Measurements from ENCODE around the gene EVA1C. TPM values are rescaled to one million over a fixed set of nuclear protein-coding genes. Genes with fewer than 3 reads are reported as not detected.
"Not testable (repeated sequence)": the region's sequence is repeated elsewhere in the genome, so short reads cannot be mapped to it uniquely, and the experiment has no call there.

EVA1C gene
- total RNA-seq, 1 experiment from 2014 or later = not detected

DNA sequence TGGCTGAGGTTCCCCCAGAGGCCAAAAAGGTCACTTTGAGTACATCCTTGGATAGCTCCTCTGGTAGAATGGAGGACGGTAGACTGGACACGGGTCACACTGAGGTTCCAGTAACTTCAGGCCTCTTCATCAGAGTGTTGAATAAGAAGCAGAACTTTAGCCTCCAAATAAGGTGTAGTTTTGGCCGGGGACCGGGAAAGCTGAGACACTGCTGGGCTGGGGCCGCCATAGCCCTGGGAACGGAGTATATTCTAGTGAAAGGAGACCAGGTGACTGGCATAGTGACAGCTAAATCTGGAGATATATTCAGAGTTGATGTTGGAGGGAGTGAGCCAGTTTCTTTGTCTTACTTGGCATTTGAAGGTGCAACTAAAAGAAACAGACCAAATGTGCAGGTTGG lies 84.1 kb downstream of the EVA1C start:
- Histone ChIP-seq H2AFZ (ENCODE audit: low read length) (no peak overlapping the region), H3K9me2 (replicated peaks; ENCODE audit: insufficient read depth, low read length) (no peaks in the 10 kb centered on the region), H3K79me2 (ENCODE audit: low read length) (no peaks in the 10 kb centered on the region), H3K4me2 (ENCODE audit: low read depth, low read length, poor library complexity, severe bottlenecking) (no peak overlapping the region), H3K27me3 (ENCODE audit: low read length) (no peaks in the 10 kb centered on the region), H3K4me1 (ENCODE audit: low read length) (no peaks in the 10 kb centered on the region), H3K9ac (ENCODE audit: low read length) (no peak overlapping the region), H3K27ac (ENCODE audit: low read length) (no peak overlapping the region), H3K36me3 (ENCODE audit: insufficient read depth, low read length) (no peaks in the 10 kb centered on the region), H3K9me3 (ENCODE audit: low read length) (no peaks in the 10 kb centered on the region), H3K4me3 (ENCODE audit: low read length) (no peak overlapping the region), H4K20me1 (ENCODE audit: insufficient read depth, low read depth, low read length) (no peaks in the 10 kb centered on the region)
- DNase-seq = no peak

DNA sequence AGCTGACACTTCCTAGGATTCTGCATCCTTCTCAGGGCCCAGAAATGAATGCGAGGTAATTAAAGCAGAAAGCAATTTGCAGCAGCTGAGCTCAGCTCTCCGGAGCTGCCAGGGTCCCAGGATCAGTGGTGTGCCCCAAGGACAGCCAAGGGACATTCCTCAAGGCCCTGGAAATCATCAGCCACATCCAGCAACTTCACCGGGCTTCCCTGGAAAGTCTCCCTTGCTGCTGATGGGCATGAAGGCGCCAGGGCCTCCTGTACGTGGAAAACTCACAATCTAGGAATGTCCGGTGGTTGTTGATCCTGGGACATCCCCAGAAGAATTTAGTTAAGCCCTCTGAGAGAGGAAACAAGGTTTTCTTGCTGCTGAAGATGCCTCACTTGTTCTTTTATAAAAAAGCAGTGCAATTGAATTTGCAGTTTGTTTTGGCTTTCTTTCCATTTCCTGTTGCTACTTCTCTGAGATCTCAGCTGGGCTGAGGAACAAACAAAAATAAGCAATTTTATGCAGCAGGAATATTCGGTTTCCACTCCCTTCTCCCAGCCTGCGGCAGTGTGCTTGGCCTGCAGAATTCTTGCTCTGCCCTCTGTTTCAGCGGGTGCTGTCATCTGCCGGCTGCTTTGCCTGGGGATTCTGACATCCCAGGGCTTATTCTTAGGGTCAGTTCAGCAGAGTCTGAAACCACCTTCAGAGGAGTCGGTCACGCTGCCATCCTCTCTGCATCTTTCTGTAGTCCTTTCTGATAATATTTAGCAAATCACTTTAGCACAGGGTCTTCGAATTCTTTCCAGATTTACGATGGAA lies 86.9 kb downstream of the EVA1C start:
- no peaks in the 10 kb centered on the region for H3K4me1 ChIP-seq (ENCODE audit: low read length)
- H3K4me2 ChIP-seq (ENCODE audit: low read depth, low read length, poor library complexity, severe bottlenecking) = no peak overlapping the region
- DNase-seq = no peak
- no peak overlapping the region for H3K27ac ChIP-seq (ENCODE audit: low read length)
- H3K9me2 ChIP-seq (replicated peaks; ENCODE audit: insufficient read depth, low read length) = no peaks in the 10 kb centered on the region
- H3K27me3 ChIP-seq (ENCODE audit: low read length) = no peaks in the 10 kb centered on the region
- H4K20me1 ChIP-seq (ENCODE audit: insufficient read depth, low read depth, low read length) = no peaks in the 10 kb centered on the region
- H3K36me3 ChIP-seq (ENCODE audit: insufficient read depth, low read length) = no peaks in the 10 kb centered on the region
- no peak overlapping the region for H2AFZ ChIP-seq (ENCODE audit: low read length)
- H3K9ac ChIP-seq (ENCODE audit: low read length) = no peak overlapping the region
- H3K9me3 ChIP-seq (ENCODE audit: low read length) = no peaks in the 10 kb centered on the region
- H3K4me3 ChIP-seq (ENCODE audit: low read length) = no peak overlapping the region
- no peaks in the 10 kb centered on the region for H3K79me2 ChIP-seq (ENCODE audit: low read length)

DNA sequence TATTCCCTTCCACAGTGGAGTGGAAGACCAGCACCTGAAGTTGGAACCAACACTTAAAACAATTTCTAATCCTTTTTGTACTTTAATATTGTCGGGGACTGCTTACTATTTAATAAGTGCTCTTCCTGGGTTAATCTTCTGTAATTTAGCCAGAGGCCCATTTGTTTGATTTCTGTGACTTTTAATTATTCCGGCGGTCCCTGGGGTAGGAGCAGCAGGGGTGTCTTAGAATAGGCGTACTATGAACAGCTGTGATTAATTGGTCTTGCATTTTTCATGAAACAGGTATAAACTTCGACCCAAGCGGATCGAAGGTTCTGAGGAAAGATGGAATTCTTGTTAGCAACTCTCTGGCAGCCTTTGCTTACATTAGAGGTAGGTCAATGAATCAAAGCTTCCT lies 91.1 kb downstream of the EVA1C start:
- not testable (repeated sequence) for H3K9me3 ChIP-seq (ENCODE audit: low read length); H4K20me1 ChIP-seq (ENCODE audit: insufficient read depth, low read depth, low read length); H3K4me1 ChIP-seq (ENCODE audit: low read length); H3K9ac ChIP-seq (ENCODE audit: low read length); H3K9me2 ChIP-seq (replicated peaks; ENCODE audit: insufficient read depth, low read length); H3K4me2 ChIP-seq (ENCODE audit: low read depth, low read length, poor library complexity, severe bottlenecking); H2AFZ ChIP-seq (ENCODE audit: low read length); H3K36me3 ChIP-seq (ENCODE audit: insufficient read depth, low read length); H3K79me2 ChIP-seq (ENCODE audit: low read length); H3K27ac ChIP-seq (ENCODE audit: low read length); H3K27me3 ChIP-seq (ENCODE audit: low read length); H3K4me3 ChIP-seq (ENCODE audit: low read length); DNase-seq

DNA sequence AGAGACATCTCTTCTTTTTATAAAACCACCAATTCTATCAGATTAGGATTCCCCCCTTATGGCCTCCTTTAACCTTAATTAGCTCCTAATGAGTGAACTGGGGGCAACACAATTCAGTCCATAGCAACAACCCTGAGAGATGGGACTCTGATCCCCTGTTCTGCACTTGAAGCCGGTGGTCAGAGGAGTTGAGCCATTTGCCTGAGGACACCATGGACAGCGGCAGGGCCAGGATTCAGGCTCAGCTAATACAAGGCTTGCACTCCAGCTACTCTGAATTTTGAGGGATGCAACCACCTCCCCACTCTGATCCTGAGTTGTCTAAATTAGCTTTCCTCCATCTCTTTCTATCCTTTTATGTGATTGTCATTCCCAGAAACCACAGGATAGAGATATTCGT lies 93.3 kb downstream of the EVA1C start:
- H3K9me3 ChIP-seq (ENCODE audit: low read length); H3K4me3 ChIP-seq (ENCODE audit: low read length); H4K20me1 ChIP-seq (ENCODE audit: insufficient read depth, low read depth, low read length); H2AFZ ChIP-seq (ENCODE audit: low read length); H3K9me2 ChIP-seq (replicated peaks; ENCODE audit: insufficient read depth, low read length); DNase-seq; H3K27me3 ChIP-seq (ENCODE audit: low read length); H3K36me3 ChIP-seq (ENCODE audit: insufficient read depth, low read length); H3K27ac ChIP-seq (ENCODE audit: low read length); H3K4me2 ChIP-seq (ENCODE audit: low read depth, low read length, poor library complexity, severe bottlenecking); H3K9ac ChIP-seq (ENCODE audit: low read length); H3K79me2 ChIP-seq (ENCODE audit: low read length); H3K4me1 ChIP-seq (ENCODE audit: low read length): not testable (repeated sequence)

DNA sequence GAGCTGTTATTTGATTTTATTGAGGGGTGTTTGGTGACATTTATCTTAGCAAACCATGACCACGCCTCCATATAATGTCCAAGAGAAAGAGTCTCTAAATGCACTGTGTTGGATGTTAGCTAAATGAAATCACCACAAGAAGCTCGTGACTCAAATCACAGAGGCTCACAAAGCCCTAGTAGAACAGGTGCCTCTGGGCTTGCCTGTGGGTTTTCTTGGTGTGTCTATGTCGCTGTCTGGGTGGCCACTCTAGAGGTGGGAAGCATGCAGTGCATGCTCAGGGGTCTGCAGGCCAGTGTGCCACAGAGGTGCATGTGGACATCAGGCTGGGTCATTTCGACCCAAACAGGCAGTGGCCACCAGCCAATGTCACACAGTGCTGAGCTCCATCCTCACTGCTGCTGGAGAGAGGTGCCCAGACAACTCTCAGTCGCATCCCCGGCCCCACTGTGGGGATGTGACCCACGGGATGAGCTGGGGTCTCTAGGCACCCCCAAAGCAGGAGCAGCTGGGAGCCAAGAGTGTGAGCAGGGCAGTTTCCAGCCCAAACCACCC lies 94.0 kb downstream of the EVA1C start:
- not testable (repeated sequence) for DNase-seq; H3K27ac ChIP-seq (ENCODE audit: low read length); H3K36me3 ChIP-seq (ENCODE audit: insufficient read depth, low read length); H3K9ac ChIP-seq (ENCODE audit: low read length); H4K20me1 ChIP-seq (ENCODE audit: insufficient read depth, low read depth, low read length); H3K9me3 ChIP-seq (ENCODE audit: low read length); H3K27me3 ChIP-seq (ENCODE audit: low read length); H3K9me2 ChIP-seq (replicated peaks; ENCODE audit: insufficient read depth, low read length); H3K4me2 ChIP-seq (ENCODE audit: low read depth, low read length, poor library complexity, severe bottlenecking); H3K79me2 ChIP-seq (ENCODE audit: low read length); H2AFZ ChIP-seq (ENCODE audit: low read length); H3K4me3 ChIP-seq (ENCODE audit: low read length); H3K4me1 ChIP-seq (ENCODE audit: low read length)

DNA sequence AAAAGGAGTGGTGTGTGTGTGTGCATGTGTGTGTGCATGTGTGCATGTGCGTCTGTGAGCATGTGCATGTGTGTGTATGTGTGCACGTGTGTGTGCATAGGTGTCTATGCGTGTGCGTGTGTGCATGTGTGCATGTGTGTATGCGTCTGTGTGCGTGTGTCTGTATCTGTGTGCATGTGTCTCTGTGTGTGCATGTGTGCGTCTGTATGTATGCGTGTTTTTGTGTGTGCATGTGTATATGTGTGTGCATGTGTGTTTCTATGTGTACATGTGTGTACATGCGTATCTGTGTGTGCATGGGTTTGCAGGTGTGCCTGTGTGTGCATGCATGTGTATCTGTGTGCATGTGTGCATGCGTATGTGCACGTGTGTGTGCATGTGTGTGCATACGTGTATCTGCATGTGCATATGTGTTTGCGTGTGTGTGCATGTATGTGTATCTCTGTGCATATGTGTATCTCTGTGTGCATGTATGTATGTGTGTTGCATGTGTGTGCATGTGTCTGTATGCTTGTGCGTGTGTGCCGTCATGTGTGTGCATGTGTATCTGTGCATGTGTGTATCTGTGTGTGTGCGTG lies 94.9 kb downstream of the EVA1C start:
- no peak for DNase-seq
- H3K9me2 ChIP-seq (replicated peaks; ENCODE audit: insufficient read depth, low read length) = no peaks in the 10 kb centered on the region
- H4K20me1 ChIP-seq (ENCODE audit: insufficient read depth, low read depth, low read length) = no peaks in the 10 kb centered on the region
- H3K27me3 ChIP-seq (ENCODE audit: low read length) = no peaks in the 10 kb centered on the region
- H3K27ac ChIP-seq (ENCODE audit: low read length) = no peak overlapping the region
- H3K4me1 ChIP-seq (ENCODE audit: low read length) = no peaks in the 10 kb centered on the region
- no peak overlapping the region for H3K4me2 ChIP-seq (ENCODE audit: low read depth, low read length, poor library complexity, severe bottlenecking)
- no peaks in the 10 kb centered on the region for H3K36me3 ChIP-seq (ENCODE audit: insufficient read depth, low read length)
- H3K9ac ChIP-seq (ENCODE audit: low read length) = no peak overlapping the region
- H3K79me2 ChIP-seq (ENCODE audit: low read length) = no peaks in the 10 kb centered on the region
- no peak overlapping the region for H2AFZ ChIP-seq (ENCODE audit: low read length)
- no peaks in the 10 kb centered on the region for H3K9me3 ChIP-seq (ENCODE audit: low read length)
- H3K4me3 ChIP-seq (ENCODE audit: low read length) = no peak overlapping the region

DNA sequence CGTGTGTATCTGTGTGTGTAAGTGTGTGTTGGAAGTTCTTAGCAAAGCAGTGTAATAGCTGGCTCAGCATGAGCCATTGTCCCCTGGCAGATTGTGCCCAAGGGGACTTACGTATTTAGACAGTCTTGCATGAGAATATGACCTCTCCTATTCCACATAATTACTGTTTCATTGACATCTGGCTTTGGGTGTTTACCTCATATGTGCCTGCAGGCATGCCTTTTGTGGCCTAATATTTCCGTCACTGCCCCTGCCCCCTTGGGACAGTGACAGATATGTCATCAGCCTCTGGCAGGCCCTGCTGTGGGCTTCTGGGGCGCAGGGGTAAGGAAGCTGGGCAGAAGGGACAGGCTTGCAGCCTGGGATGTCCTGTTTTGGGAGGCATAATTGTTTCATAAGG lies 95.5 kb downstream of the EVA1C start:
- H3K4me3 ChIP-seq (ENCODE audit: low read length); H3K27me3 ChIP-seq (ENCODE audit: low read length); H4K20me1 ChIP-seq (ENCODE audit: insufficient read depth, low read depth, low read length); H3K4me1 ChIP-seq (ENCODE audit: low read length); H3K4me2 ChIP-seq (ENCODE audit: low read depth, low read length, poor library complexity, severe bottlenecking); H3K79me2 ChIP-seq (ENCODE audit: low read length); H3K27ac ChIP-seq (ENCODE audit: low read length); H3K9me3 ChIP-seq (ENCODE audit: low read length); H3K9me2 ChIP-seq (replicated peaks; ENCODE audit: insufficient read depth, low read length); H2AFZ ChIP-seq (ENCODE audit: low read length); H3K9ac ChIP-seq (ENCODE audit: low read length); H3K36me3 ChIP-seq (ENCODE audit: insufficient read depth, low read length); DNase-seq: not testable (repeated sequence)

DNA sequence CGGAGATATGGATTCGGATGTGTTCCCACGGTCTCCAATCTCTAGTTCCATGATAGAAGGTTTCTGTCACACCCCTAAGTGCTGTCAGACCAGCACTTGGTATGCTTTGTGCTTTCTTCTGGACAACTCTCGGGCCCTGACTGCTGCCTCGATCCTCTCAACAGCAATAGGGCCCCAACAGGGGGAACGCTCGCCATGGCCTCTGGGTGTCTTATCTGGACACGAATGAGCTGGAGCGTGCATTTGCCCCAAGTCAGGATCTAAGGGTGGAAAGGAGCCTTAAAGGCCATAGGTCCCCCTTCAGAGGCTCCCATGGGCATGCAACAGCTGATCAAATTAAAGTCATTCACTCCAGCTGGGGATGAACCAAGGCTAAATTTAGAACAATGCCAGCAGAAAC lies 96.1 kb downstream of the EVA1C start:
- Histone ChIP-seq H3K79me2 (ENCODE audit: low read length) (no peaks in the 10 kb centered on the region), H3K27me3 (ENCODE audit: low read length) (no peaks in the 10 kb centered on the region), H3K9me3 (ENCODE audit: low read length) (no peaks in the 10 kb centered on the region), H3K4me3 (ENCODE audit: low read length) (no peak overlapping the region), H3K9ac (ENCODE audit: low read length) (no peak overlapping the region), H4K20me1 (ENCODE audit: insufficient read depth, low read depth, low read length) (no peaks in the 10 kb centered on the region), H3K36me3 (ENCODE audit: insufficient read depth, low read length) (no peaks in the 10 kb centered on the region), H3K4me1 (ENCODE audit: low read length) (no peaks in the 10 kb centered on the region), H3K27ac (ENCODE audit: low read length) (no peak overlapping the region), H2AFZ (ENCODE audit: low read length) (no peak overlapping the region), H3K4me2 (ENCODE audit: low read depth, low read length, poor library complexity, severe bottlenecking) (no peak overlapping the region), H3K9me2 (replicated peaks; ENCODE audit: insufficient read depth, low read length) (no peaks in the 10 kb centered on the region)
- no peak for DNase-seq

Data from Karpas-422 (cell line).